Lower leg skin (tissue), 4 donors: Measurements from ENCODE around the gene LENG1. TPM values are rescaled to one million over a fixed set of nuclear protein-coding genes. Genes with fewer than 3 reads are reported as not detected.
"Not testable (repeated sequence)": the region's sequence is repeated elsewhere in the genome, so short reads cannot be mapped to it uniquely, and the experiment has no call there.

Experiments
- DNase-seq, 2 donors: peaks; one replicate each; pipeline ENCODE4 v3.0.0-alpha.2; 2019; ENCODE audit warnings: low spot score in 2 of 2
- H3K4me3 ChIP-seq: fragments of 200-600 bp; sonication (generic); 2 replicates; pipeline ENCODE4 v1.5.1; 2017; ENCODE audit warnings: mild to moderate bottlenecking, low read depth; ENCODE audit not compliant: poor library complexity, severe bottlenecking
- POLR2A ChIP-seq, 2 donors: fragments of 450-650 bp; IDR thresholded peaks; one replicate each; pipeline ENCODE4 v1.6.1; 2016 to 2017; ENCODE audit warnings: antibody characterized with exemption in 2 of 2, mild to moderate bottlenecking in 1 of 2, moderate library complexity in 1 of 2
- WGBS, 2 donors: methylation state at CpG; one replicate each; pipeline ENCODE4 v1.1.5; 2018; 5-methylcytosine and 5-hydroxymethylcytosine counted together
- intact Hi-C: fragments of 100-400 bp; cut with DNase I; formaldehyde crosslinking; loops from one replicate; pipeline ENCODE4 v1.15.0; 2023; ENCODE audit warnings: low total_unique reads
- total RNA-seq, 4 donors: library from RNA; depleted of rRNA; stranded (reverse); fragments of >200 nt; gene quantifications; one replicate each; pipeline ENCODE4 v1.1.0, GENCODE V29; 2016
- TF ChIP-seq, protein P1 (sequence below), 3 donors: fragments of 450-650 bp; IDR thresholded peaks; one replicate each; pipeline ENCODE4 v1.5.1; 2016; ENCODE audit warnings: antibody characterized with exemption in 3 of 3, mild to moderate bottlenecking in 3 of 3, moderate library complexity in 2 of 3

The LENG1 gene
- total RNA-seq, 4 donors from 2014 or later, result 6.0 to 8.4 (median 6.6) TPM

- intact Hi-C loops, result no loop called here
- H3K4me3 ChIP-seq, result no peak overlapping the region
- DNase-seq, result no peak
- TF ChIP-seq, protein P1, sequence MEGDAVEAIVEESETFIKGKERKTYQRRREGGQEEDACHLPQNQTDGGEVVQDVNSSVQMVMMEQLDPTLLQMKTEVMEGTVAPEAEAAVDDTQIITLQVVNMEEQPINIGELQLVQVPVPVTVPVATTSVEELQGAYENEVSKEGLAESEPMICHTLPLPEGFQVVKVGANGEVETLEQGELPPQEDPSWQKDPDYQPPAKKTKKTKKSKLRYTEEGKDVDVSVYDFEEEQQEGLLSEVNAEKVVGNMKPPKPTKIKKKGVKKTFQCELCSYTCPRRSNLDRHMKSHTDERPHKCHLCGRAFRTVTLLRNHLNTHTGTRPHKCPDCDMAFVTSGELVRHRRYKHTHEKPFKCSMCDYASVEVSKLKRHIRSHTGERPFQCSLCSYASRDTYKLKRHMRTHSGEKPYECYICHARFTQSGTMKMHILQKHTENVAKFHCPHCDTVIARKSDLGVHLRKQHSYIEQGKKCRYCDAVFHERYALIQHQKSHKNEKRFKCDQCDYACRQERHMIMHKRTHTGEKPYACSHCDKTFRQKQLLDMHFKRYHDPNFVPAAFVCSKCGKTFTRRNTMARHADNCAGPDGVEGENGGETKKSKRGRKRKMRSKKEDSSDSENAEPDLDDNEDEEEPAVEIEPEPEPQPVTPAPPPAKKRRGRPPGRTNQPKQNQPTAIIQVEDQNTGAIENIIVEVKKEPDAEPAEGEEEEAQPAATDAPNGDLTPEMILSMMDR (IDR thresholded peaks at IDR 0.05), result no peak
- TF ChIP-seq POLR2A (IDR thresholded peaks at IDR 0.05), result no peak
- WGBS, 2 donors, result 84 to 91% methylated on average over 11 of the region's 11 CpGs
Observed at GRCh38 chr19:54186934-54187381, 27.4 kb upstream of the LENG1 start.

GRCh38 chr19:54186351-54186750, 26.8 kb upstream of the LENG1 start:
- WGBS, 2 donors, result 91 to 96% methylated on average over 8 of the region's 8 CpGs
- intact Hi-C loops, result no loop called here

DNA sequence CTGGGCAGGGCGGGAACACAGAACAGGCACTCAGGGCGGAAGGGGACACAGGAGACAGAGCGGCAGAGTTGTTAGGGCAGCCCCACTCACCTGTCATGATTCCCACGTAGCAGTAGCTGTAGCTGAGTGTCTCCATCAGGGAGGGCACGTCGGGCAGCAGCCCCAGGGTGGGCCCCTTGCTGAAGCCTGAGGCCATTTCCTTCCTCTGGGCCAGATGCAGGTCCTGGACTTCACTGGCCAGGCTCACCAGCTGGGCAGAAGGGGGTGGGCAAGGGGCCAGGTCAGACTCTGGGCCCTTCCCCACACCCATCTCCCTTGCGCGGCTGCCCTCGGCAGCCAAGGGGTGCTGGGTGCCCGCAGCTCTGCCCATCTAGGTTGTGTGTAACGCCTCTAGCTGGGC, 23.9 kb upstream of the LENG1 start:
- H3K4me3 ChIP-seq, result no peak overlapping the region
- no peak for DNase-seq
- WGBS, 2 donors, result 90% methylated on average over 11 of the region's 11 CpGs
- TF ChIP-seq, protein P1 (IDR thresholded peaks at IDR 0.05), result no peak
- no peak for TF ChIP-seq POLR2A (IDR thresholded peaks at IDR 0.05)
- intact Hi-C loops, result no loop called here

More at GRCh38 chr19:54186351-54186750, 26.8 kb upstream of the LENG1 start:
- no peak for DNase-seq
- TF ChIP-seq, protein P1 (IDR thresholded peaks at IDR 0.05), result no peak
- no peak for TF ChIP-seq POLR2A (IDR thresholded peaks at IDR 0.05)
- H3K4me3 ChIP-seq, result no peak overlapping the region

DNA sequence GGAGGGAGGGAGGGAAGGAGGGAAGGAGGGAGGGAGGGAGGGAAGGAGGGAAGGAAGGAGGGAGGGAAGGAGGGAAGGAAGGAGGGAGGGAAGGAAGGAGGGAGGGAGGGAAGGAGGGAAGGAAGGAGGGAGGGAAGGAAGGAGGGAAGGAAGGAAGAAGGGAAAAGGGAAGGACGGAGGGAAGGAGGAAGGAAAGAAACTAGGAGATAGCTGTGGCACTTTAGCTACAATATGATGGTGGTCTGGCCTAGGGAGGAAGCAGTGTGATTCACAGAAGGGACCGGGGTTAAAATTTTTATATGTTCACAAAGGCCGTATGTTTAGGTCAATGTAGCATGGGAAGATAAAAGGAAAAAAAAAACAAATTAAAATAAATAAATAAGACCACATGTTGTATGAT, 22.4 kb upstream of the LENG1 start:
- WGBS, 2 donors, result 91 to 98% methylated on average over 3 of the region's 3 CpGs
- not testable (repeated sequence) for DNase-seq

DNA sequence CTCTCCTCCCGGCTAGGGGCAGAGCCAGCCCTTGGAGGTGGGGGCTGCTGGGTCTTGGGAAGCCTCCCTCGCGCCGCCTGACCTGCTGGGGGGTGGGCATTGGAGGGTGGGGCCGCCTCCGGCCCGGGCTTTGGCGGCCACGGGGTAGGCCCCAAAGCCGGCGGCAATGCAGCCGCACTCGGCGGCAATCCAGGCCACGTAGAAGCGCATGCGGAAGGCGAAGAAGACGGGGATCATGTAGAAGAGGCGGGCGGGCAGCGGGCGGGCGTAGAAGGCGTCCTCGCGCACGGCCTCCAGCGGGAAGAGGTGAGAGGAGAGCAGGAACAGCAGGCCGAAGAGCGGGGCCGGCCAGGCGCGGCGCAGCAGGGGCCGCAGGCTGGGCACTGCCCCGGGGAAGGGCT, 21.2 kb upstream of the LENG1 start:
- intact Hi-C loops, result no loop called here
- no peak for DNase-seq
- no peak overlapping the region for H3K4me3 ChIP-seq
- WGBS, 2 donors, result 96% methylated on average over 36 to 37 of the region's 37 CpGs
- no peak for TF ChIP-seq POLR2A (IDR thresholded peaks at IDR 0.05)
- TF ChIP-seq, protein P1 (IDR thresholded peaks at IDR 0.05), result no peak

More for the DNA sequence above, 22.4 kb upstream of the LENG1 start:
- intact Hi-C loops, H3K4me3 ChIP-seq: not testable (repeated sequence)

- DNase-seq, result no peak
- 52 to 60% methylated on average over 10 of the region's 10 CpGs for WGBS, 2 donors
- H3K4me3 ChIP-seq, result no peak overlapping the region
- intact Hi-C loops, result no loop called here
- TF ChIP-seq, protein P1 (IDR thresholded peaks at IDR 0.05), result no peak
- no peak for TF ChIP-seq POLR2A (IDR thresholded peaks at IDR 0.05)
Observed at GRCh38 chr19:54179921-54180461, 20.5 kb upstream of the LENG1 start.
